Fibroblast of skin of back (primary cell): ENCODE measurements around the gene APP.
"Not testable (repeated sequence)": the region's sequence is repeated elsewhere in the genome, so short reads cannot be mapped to it uniquely, and the experiment has no call there.

Experiments used
- DNase-seq: peaks from one replicate; pipeline ENCODE4 v3.0.0-alpha.2; 2013

Gene APP

GRCh38 chr21:26019236-26019635, 151.3 kb downstream of the APP start:
- no peak for DNase-seq

GRCh38 chr21:26013970-26014369, 156.6 kb downstream of the APP start:
- DNase-seq = no peak

GRCh38 chr21:26012482-26012881, 158.1 kb downstream of the APP start:
- not testable (repeated sequence) for DNase-seq

GRCh38 chr21:26011292-26011940, 159.2 kb downstream of the APP start:
- DNase-seq = no peak

- peak; percentile 23 for DNase-seq
Measured at GRCh38 chr21:26007951-26008498, 162.5 kb downstream of the APP start.

GRCh38 chr21:26005464-26005863, 165.1 kb downstream of the APP start:
- no peak for DNase-seq

GRCh38 chr21:26003404-26003803, 167.2 kb downstream of the APP start:
- DNase-seq = no peak

- DNase-seq = no peak
Measured at GRCh38 chr21:26001356-26001755, 169.2 kb downstream of the APP start.

- no peak for DNase-seq
Measured at GRCh38 chr21:25999921-26000582, 170.5 kb downstream of the APP start.

- no peak for DNase-seq
Measured at GRCh38 chr21:25997788-25998611, 172.6 kb downstream of the APP start.

GRCh38 chr21:25995278-25995677, 175.3 kb downstream of the APP start:
- no peak for DNase-seq

GRCh38 chr21:25994758-25995163, 175.8 kb downstream of the APP start:
- no peak for DNase-seq

GRCh38 chr21:25988738-25989137, 181.8 kb downstream of the APP start:
- no peak for DNase-seq

GRCh38 chr21:25987531-25987930, 183.0 kb downstream of the APP start:
- DNase-seq = peak; percentile 7

- no peak for DNase-seq
Measured at GRCh38 chr21:25986928-25987327, 183.6 kb downstream of the APP start.

GRCh38 chr21:25985990-25986389, 184.6 kb downstream of the APP start:
- DNase-seq = no peak

- DNase-seq = no peak
Measured at GRCh38 chr21:25984538-25984937, 186.0 kb downstream of the APP start.

- DNase-seq = no peak
Measured at GRCh38 chr21:25983745-25984144, 186.8 kb downstream of the APP start.

GRCh38 chr21:25980710-25981109, 189.9 kb downstream of the APP start:
- DNase-seq = no peak

- no peak for DNase-seq
Measured at GRCh38 chr21:25979845-25980616, 190.5 kb downstream of the APP start.

GRCh38 chr21:25977068-25977611, 193.4 kb downstream of the APP start:
- DNase-seq = no peak

- DNase-seq = no peak
Measured at GRCh38 chr21:25974964-25975363, 195.6 kb downstream of the APP start.
